Right forelimb (tissue), 1 donor: ENCODE data around the gene DNAJB8.
A peak's percentile ranks its signal among the peaks of the same experiment; 100 is the strongest.

Experiments
- DNase-seq: peaks from one replicate; pipeline ENCODE4 v3.0.0-alpha.2; 2018

The DNAJB8 gene

GRCh38 chr3:128493570-128494366 lies 27.1 kb upstream of the DNAJB8 start:
- peak; percentile 48 for DNase-seq

DNA sequence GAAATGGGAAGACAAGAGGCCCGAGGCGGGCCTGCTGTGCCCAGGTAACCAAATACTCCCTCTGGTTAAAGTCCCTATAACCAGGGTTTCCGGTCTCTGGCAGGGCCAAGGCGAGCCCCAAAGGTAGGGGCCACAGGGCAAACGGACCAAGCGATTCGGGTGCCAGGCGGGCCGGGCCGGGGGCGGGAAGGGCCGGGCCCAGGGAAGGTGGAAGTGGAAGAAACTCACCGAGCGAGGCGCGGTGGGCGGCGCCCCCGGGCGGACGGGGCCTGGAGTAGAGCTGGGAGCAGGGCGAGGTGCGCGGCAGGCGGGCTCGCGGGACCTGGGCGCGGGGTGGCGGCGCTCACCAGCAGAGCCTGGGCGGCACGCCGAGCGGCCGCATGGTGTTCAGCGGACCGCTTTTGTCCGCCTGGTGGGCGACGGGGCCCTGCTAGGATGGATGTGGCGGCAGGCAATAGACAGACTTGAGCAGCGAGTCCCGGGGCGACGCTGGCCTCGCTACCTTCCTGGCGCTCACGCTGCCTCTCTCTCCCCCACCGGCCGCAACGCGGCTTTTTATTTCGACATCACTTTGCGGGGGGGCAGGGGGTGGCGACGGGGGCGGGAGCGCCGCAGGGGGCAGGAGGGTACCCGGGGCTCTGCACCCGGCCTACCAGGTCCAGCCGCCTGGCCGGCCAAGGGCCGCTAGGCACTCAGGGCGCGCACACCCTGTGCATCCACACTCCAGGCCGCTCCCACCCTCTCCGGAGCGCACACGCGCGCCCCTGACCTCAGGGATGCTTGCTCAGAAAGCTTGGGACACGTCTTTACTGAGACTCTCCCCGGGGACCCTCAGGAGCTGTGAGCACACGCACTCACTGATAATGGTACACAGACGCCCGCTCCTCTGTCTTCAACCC lies 26.2 kb upstream of the DNAJB8 start, which contains the start of gene GATA2:
GATA2 (minus strand) TSS at position 531 of the 899 bp plus-strand sequence. CDS start 6,170 bp downstream, outside the sequence.
- DNase-seq: peak; percentile 48

- DNase-seq: peak; percentile 80
Observed at GRCh38 chr3:128491941-128492670, 25.4 kb upstream of the DNAJB8 start.

DNA sequence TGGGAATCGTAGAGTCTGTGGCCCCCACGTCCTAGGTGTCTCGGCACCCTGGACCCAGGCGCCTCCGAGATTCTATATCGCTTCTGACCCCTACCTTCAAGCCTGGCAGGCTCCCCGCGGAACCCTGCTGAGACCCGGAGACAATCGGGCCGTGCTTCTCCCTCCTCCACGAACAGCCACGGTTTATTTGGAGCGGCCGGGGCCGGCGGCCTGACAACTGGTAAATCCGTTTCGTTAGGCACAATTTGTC lies 24.9 kb upstream of the DNAJB8 start:
- no peak for DNase-seq

- DNase-seq: peak; percentile 63
Observed at GRCh38 chr3:128490915-128491690, 24.4 kb upstream of the DNAJB8 start.

DNA sequence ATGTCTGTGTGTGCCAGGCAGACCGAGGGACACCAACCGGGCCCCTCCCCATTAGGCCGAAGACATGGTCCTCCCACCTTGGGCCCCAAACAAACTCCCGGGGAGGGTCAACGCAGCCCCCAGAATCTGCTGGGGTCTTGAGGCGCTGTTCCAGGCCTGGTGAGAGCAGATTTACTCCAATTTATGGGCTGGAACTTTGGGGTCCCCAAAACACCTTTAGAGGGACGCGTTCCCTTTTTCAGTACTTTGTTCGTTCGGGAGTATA lies 23.9 kb upstream of the DNAJB8 start:
- DNase-seq: no peak

GRCh38 chr3:128489927-128490649 lies 23.4 kb upstream of the DNAJB8 start:
- DNase-seq: peak; percentile 68

DNA sequence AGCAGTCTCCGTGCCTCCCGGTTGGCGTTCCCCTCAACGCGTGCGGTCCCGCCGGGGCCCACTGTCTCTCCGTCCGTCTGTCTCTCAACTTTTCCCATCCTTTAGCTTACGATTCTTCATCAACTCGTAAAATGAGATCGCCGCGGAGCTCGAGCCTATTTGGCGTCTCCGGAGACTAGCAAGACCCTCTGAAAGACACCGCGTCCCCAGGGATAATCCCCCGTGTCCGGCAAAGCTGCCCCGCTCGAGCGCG lies 22.9 kb upstream of the DNAJB8 start:
- DNase-seq: no peak

GRCh38 chr3:128488991-128489673 lies 22.4 kb upstream of the DNAJB8 start:
- peak; percentile 43 for DNase-seq

- no peak for DNase-seq
Observed at GRCh38 chr3:128488636-128488990, 21.9 kb upstream of the DNAJB8 start.

DNA sequence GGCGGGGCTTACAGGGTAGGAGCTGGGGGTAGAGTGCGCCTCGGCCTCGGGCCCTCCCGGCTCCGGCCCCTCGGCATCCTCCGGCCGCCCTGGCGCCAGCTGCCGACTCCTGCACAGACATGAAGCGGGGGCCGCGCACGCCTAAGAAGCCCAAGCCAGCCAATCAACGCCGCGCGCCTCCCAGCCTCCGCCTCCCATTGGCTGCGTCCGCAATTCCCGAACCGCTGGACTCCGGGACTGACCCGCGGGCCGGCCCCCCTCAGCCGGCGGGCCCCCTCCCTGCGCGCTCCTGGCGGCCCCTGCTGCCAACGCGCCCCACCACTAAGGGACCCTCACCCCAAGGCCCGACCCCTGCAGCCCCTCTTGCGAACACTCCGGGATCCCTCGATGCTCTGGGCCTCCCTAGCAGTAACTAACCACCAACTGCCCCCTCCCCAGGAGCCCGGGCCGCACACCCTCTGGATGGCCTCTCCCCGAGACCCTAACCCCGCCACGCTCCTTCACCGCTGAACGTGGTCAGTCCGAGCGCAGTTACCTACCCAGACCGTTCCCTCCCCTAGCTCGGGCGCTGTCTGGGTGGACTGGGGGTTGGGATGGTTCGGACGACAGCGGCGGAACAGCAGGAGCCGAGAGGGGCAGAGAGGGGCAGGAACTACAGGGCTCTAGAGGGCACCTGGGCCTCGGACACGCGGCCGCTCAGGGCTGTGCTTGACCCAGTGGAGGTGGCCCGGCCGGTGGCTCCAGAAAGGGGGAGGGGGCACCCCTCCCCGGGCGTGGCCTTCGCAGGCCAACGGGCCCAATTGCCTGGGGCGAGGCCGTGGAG lies 21.3 kb upstream of the DNAJB8 start:
- DNase-seq: peak; percentile 87

GRCh38 chr3:128487538-128487812 lies 20.8 kb upstream of the DNAJB8 start:
- no peak for DNase-seq

DNA sequence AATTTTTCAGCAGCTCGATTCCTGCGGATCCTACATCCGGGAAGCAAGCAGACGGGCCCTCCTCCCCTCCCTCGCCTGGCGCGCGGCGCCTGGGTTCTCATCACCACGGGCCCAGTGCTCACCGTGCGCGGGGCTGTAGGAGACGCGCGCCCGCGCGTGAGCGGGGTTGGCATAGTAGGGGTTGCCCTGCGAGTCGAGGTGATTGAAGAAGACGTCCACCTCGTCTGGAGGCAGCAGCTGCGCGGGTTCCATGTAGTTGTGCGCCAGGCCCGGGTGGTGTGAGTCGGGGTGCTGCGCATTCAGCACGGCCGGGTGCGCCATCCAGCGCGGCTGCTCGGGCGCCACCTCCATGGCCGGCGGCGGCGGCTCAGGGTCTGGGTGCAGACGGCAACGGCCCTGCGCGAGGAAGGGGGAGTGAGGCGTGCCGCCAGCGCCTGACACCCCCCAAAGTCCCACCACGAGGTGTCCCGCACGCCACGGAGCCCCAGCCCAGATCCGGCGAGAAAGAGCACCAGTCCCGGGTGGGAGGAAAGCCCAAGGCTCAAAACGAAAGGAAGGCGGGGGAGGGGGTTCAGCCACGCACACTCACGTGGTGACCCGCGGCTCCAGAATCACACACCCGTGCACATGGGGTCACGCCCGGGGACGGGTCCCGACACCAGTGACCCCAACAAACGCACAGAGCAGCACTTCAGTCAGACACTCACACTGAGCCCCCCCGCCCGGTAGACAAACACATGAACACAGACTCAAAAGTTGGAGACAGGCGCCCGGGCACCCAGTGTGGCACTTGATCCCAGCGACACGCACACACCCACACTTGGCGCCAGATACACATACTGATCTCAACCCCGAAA lies 20.2 kb upstream of the DNAJB8 start:
- no peak for DNase-seq

GRCh38 chr3:128486205-128486628 lies 19.5 kb upstream of the DNAJB8 start:
- DNase-seq: no peak

GRCh38 chr3:128485282-128486204 lies 18.9 kb upstream of the DNAJB8 start:
- no peak for DNase-seq

DNA sequence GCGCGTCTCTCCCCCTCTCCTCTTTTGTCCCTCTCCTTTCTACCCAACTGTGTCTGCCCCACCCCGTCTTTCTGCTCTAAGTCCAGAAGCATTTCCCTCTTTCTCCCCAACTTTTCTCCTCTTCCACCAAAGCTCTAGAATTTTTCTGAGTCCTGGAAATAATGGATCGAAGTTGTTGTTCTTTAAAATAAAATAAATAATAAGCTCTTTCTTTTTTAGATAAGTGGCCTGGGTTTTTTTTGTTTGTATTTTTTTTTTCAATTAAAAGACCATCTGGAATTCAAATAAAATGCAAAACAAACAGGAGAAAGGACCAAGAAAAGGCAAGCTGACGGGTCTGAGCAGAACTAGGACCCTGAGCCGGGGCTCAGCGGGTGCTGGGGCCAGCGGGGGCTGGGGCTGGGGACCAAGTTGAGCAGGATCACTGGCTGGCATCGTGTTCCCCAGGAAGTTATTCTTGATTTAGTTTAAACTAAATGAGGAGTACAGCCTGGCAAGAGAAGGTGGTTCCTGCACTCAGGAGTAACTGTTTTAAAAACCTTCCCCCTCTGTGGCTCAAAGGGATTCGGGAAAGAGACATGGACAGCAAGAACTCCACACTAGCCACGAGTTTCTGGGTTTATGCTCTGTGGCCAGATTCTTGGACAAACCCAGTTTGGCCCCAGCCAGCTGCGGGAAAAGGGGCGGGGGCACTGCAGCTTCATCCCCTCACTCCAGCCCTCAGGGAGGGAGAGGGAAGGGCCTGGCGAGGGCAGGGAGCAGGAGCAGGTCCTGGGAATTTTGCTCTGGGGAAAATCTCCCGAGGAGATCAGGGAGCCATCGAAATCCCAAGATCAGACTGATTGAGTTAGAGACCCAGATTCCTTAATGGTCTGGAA lies 18.0 kb upstream of the DNAJB8 start:
- DNase-seq: no peak

DNA sequence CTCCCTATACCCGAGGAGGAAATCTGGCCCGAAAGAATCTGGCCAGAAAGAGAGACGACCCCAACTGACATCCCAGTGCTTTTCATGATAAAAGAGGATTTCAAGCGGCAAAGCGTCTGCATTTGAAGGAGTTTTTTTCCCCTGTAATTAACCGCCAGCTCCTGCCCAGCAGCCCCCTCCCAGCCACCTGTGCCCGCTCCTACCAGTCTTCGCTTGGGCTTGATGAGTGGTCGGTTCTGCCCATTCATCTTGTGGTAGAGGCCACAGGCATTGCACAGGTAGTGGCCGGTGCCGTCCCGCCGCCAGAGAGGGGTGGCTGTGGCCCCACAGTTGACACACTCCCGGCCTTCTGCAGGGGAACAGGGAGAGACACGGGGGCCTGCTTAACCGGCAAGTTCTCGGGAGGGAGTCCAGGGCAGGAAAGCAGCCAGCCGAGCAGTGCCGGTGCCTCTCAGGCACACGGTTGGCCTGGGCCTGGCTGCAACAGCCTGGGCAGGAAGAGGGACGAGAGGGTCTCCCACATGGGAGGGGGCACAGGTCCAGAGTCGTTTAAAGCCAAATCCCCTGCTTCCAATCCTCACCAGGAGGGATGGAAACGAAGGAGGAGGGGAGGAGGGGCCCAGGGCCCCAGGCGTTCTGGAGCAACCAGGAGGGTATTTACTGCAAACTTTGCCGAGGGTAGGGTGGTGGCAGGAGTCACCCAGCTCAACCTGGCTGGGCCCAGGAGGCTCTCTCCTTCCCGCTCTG lies 17.1 kb upstream of the DNAJB8 start:
- DNase-seq: no peak
